GM23338 (cell line): Measurements from ENCODE around the gene PITPNC1. TPM values are rescaled to one million over a fixed set of nuclear protein-coding genes. Genes with fewer than 3 reads are reported as not detected.
A peak's percentile ranks its signal among the peaks of the same experiment; 100 is the strongest.
"Not testable (repeated sequence)": the region's sequence is repeated elsewhere in the genome, so short reads cannot be mapped to it uniquely, and the experiment has no call there.

Experiments used
- ATAC-seq: fragments of 200-7000 bp; cut with Tn5 transposase; 3 replicates; pipeline ENCODE4 v1.9.1; 2020
- DNase-seq: peaks from one replicate; pipeline ENCODE4 v3.0.0-alpha.2; 2015; ENCODE audit warnings: low spot score
- H2AFZ ChIP-seq: fragments of 200-600 bp; sonication (generic); 2 replicates; pipeline ENCODE4 v1.8.0; 2016; ENCODE audit warnings: antibody characterized with exemption, mild to moderate bottlenecking, moderate library complexity
- H3F3A ChIP-seq: fragments of 200-600 bp; sonication (generic); replicated peaks from 2 replicates; pipeline ENCODE4 v1.8.0; 2017; ENCODE audit warnings: antibody characterized with exemption, mixed run types, low read depth
- H3K27ac ChIP-seq: fragments of 200-600 bp; sonication (generic); 2 replicates; pipeline ENCODE4 v1.6.1; 2016; ENCODE audit warnings: low read depth
- H3K27me3 ChIP-seq: fragments of 200-600 bp; sonication (generic); 2 replicates; pipeline ENCODE4 v1.8.0; 2016; ENCODE audit warnings: mild to moderate bottlenecking, mixed run types, moderate library complexity; ENCODE audit not compliant: insufficient read depth
- H3K36me3 ChIP-seq: fragments of 200-600 bp; sonication (generic); 2 replicates; pipeline ENCODE4 v1.8.0; 2016; ENCODE audit warnings: mild to moderate bottlenecking; ENCODE audit not compliant: insufficient read depth
- H3K4me1 ChIP-seq: fragments of 200-600 bp; sonication (generic); 2 replicates; pipeline ENCODE4 v1.8.0; 2016; ENCODE audit warnings: mild to moderate bottlenecking, moderate library complexity; ENCODE audit not compliant: insufficient read depth
- H3K4me2 ChIP-seq: fragments of 200-600 bp; sonication (generic); 2 replicates; pipeline ENCODE4 v1.7.1; 2017; ENCODE audit warnings: mixed run types
- H3K4me3 ChIP-seq: fragments of 200-600 bp; sonication (generic); 2 replicates; pipeline ENCODE4 v1.6.1; 2016; ENCODE audit warnings: mixed run types
- H3K79me2 ChIP-seq: fragments of 200-600 bp; sonication (generic); replicated peaks from 2 replicates; pipeline ENCODE4 v1.8.0; 2017; ENCODE audit warnings: mild to moderate bottlenecking; ENCODE audit not compliant: insufficient read depth
- H3K9me2 ChIP-seq: fragments of 200-600 bp; sonication (generic); 2 replicates; pipeline ENCODE4 v1.8.0; 2017; ENCODE audit not compliant: insufficient read depth
- H4K20me1 ChIP-seq: fragments of 200-600 bp; sonication (generic); replicated peaks from 2 replicates; pipeline ENCODE4 v1.8.0; 2017; ENCODE audit warnings: mild to moderate bottlenecking; ENCODE audit not compliant: insufficient read depth
- H3K27ac Mint-ChIP-seq: 2 replicates; pipeline ENCODE4 v1.8.0; 2020; ENCODE audit warnings: inconsistent platforms, mild to moderate bottlenecking, moderate library complexity, mixed read lengths
- H3K27me3 Mint-ChIP-seq: 3 replicates; pipeline ENCODE4 v1.8.0; 2022; ENCODE audit warnings: low read depth, mild to moderate bottlenecking, moderate library complexity, mixed read lengths, inconsistent platforms; ENCODE audit not compliant: insufficient read depth, poor library complexity
- H3K36me3 Mint-ChIP-seq: 3 replicates; pipeline ENCODE4 v1.8.0; 2021; ENCODE audit warnings: low read depth, mild to moderate bottlenecking, inconsistent platforms, moderate library complexity, mixed read lengths
- H3K4me1 Mint-ChIP-seq: 3 replicates; pipeline ENCODE4 v1.8.0; 2020; ENCODE audit warnings: mild to moderate bottlenecking, inconsistent platforms, mixed read lengths
- H3K4me3 Mint-ChIP-seq: 3 replicates; pipeline ENCODE4 v1.8.0; 2021; ENCODE audit warnings: moderate library complexity, mild to moderate bottlenecking, inconsistent platforms, mixed read lengths
- H3K9me3 Mint-ChIP-seq: 3 replicates; pipeline ENCODE4 v1.8.0; 2020; ENCODE audit warnings: moderate library complexity, mild to moderate bottlenecking, inconsistent platforms, mixed read lengths
- ETS1 ChIP-seq: IDR thresholded peaks from 2 replicates; pipeline ENCODE4 v1.6.1; 2016; ENCODE audit warnings: antibody characterized with exemption
- EZH2 ChIP-seq: fragments of 200-600 bp; sonication (generic); IDR thresholded peaks from one replicate; pipeline ENCODE4 v1.8.0; 2017; ENCODE audit warnings: antibody characterized with exemption, mild to moderate bottlenecking, low read depth; ENCODE audit not compliant: unreplicated experiment
- JUNB ChIP-seq: IDR thresholded peaks from one replicate; pipeline ENCODE4 v1.6.1; 2016; ENCODE audit warnings: antibody characterized with exemption; ENCODE audit not compliant: unreplicated experiment
- NANOG ChIP-seq: IDR thresholded peaks from 2 replicates; pipeline ENCODE4 v1.6.1; 2016; ENCODE audit warnings: antibody characterized with exemption, borderline replicate concordance
- POLR2AphosphoS5 ChIP-seq: IDR thresholded peaks from 2 replicates; pipeline ENCODE4 v1.6.1; 2016; ENCODE audit warnings: antibody characterized with exemption, low read depth
- REST ChIP-seq: IDR thresholded peaks from one replicate; pipeline ENCODE4 v1.6.1; 2018; ENCODE audit warnings: antibody characterized with exemption; ENCODE audit not compliant: unreplicated experiment
- STAT1 ChIP-seq: IDR thresholded peaks from one replicate; pipeline ENCODE4 v1.6.1; 2016; ENCODE audit warnings: antibody characterized with exemption; ENCODE audit not compliant: unreplicated experiment
- ZNF114 ChIP-seq: fragments of 250-450 bp; sonication (Bioruptor Pico); IDR thresholded peaks from 2 replicates; pipeline ENCODE4 v1.5.0; 2020; ENCODE audit warnings: mild to moderate bottlenecking, moderate library complexity
- ZNF331 ChIP-seq: fragments of 250-450 bp; sonication (Bioruptor Pico); IDR thresholded peaks from 2 replicates; pipeline ENCODE4 v1.5.0; 2020; ENCODE audit warnings: low read depth, mild to moderate bottlenecking, moderate library complexity
- polyA plus RNA-seq: library from polyadenylated mRNA; unstranded; fragments of >200 nt; fragmentation: Nextera tagmentation; extraction: Ambion mirVana; gene quantifications from 2 replicates; pipeline ENCODE4 v1.2.1, GENCODE V29; 2016
- total RNA-seq: library from RNA; depleted of rRNA; stranded (reverse); fragments of >200 nt; shearing (Covaris generic); gene quantifications from 2 replicates; pipeline ENCODE4 v1.2.3, GENCODE V29; 2014

Gene PITPNC1
- total and polyA plus RNA-seq, 2 experiments from 2014 or later = 23.0 to 32.6 TPM

- Histone ChIP-seq H3K27ac (0 out of 2 replicates have a peak overlapping the region, but pooled peaks have one; percentile 50), H3K4me1 (peaks cover 6% of the 10 kb centered on the region; the same call in 1 of the 2 replicates), H2AFZ (no peak overlapping the region), H3K27me3 (no peaks in the 10 kb centered on the region), H4K20me1 (no peaks in the 10 kb centered on the region), H3K9me2 (no peaks in the 10 kb centered on the region), H3K36me3 (no peaks in the 10 kb centered on the region), H3K79me2 (no peaks in the 10 kb centered on the region), H3F3A (no peaks in the 10 kb centered on the region), H3K4me3 (no peak overlapping the region), H3K4me2 (no peak overlapping the region)
- H3K36me3 Mint-ChIP-seq = no peaks in the 10 kb centered on the region
- ATAC-seq (no peak), DNase-seq (no peak)
- TF ChIP-seq ZNF114 (CRISPR knock-in tag) (no peak), REST (no peak), NANOG (no peak), ETS1 (no peak), ZNF331 (no peak), JUNB (no peak), EZH2 (no peak), STAT1 (no peak), POLR2AphosphoS5 (no peak)
- peaks cover 5% of the 10 kb centered on the region; the same call in 1 of the 3 replicates for H3K4me1 Mint-ChIP-seq
- peaks cover 5% of the 10 kb centered on the region for H3K27me3 Mint-ChIP-seq
- H3K4me3 Mint-ChIP-seq = no peak overlapping the region
- H3K27ac Mint-ChIP-seq = no peak overlapping the region
- no peaks in the 10 kb centered on the region for H3K9me3 Mint-ChIP-seq
These were observed 267.0 kb downstream of the PITPNC1 start for GRCh38 chr17:67644061-67644460.

GRCh38 chr17:67645195-67645594 lies 268.1 kb downstream of the PITPNC1 start:
- not testable (repeated sequence) for H3F3A ChIP-seq, H3K9me2 ChIP-seq, H2AFZ ChIP-seq, DNase-seq, H3K9me3 Mint-ChIP-seq, H3K79me2 ChIP-seq, H3K36me3 ChIP-seq, H4K20me1 ChIP-seq, H3K27me3 Mint-ChIP-seq, H3K27me3 ChIP-seq, H3K4me3 Mint-ChIP-seq, ATAC-seq, H3K27ac ChIP-seq, H3K27ac Mint-ChIP-seq, H3K4me1 Mint-ChIP-seq, H3K4me1 ChIP-seq, H3K4me3 ChIP-seq, H3K36me3 Mint-ChIP-seq, H3K4me2 ChIP-seq
